Measurements from ENCODE around the gene FGR. TPM values are rescaled to one million over a fixed set of nuclear protein-coding genes. Genes with fewer than 3 reads are reported as not detected.
A peak's percentile ranks its signal among the peaks of the same experiment; 100 is the strongest.

Gene FGR
- total and polyA plus RNA-seq, 2 of the 13 experiments (the other 11 are each of a cell fraction or from before 2014, with no cell fraction given), result not detected

GRCh38 chr1:27568300-27569087 lies 66.5 kb downstream of the FGR start (continued):
- peak; percentile 21; the same call in 1 of the 2 replicates for TF ChIP-seq MYC (CRISPR knock-in tag; IDR thresholded peaks at IDR 0.05; ENCODE audit: borderline replicate concordance)
- TF ChIP-seq RXRB (CRISPR knock-in tag; IDR thresholded peaks at IDR 0.05; ENCODE audit: borderline replicate concordance), result peak; percentile 45; the same call in 1 of the 2 replicates
- TF ChIP-seq E2F2 (CRISPR knock-in tag; IDR thresholded peaks at IDR 0.05; ENCODE audit: borderline replicate concordance), result no peak
- TF ChIP-seq ZNF546 (CRISPR knock-in tag; conservative IDR thresholded peaks at IDR 0.05), result no peak
- TF ChIP-seq ZNF543 (CRISPR knock-in tag; IDR thresholded peaks at IDR 0.05), result no peak
- TF ChIP-seq NONO (IDR thresholded peaks at IDR 0.05), result no peak
- no peak for TF ChIP-seq NONO (CRISPR knock-in tag; conservative IDR thresholded peaks at IDR 0.05)
- 0 out of 2 replicates have a peak, but pooled peaks have one; percentile 46 for TF ChIP-seq ZNF275 (CRISPR knock-in tag; IDR thresholded peaks at IDR 0.05; ENCODE audit: borderline replicate concordance)
- peak; percentile 61; the same call in 1 of the 2 replicates for TF ChIP-seq ERF (CRISPR knock-in tag; IDR thresholded peaks at IDR 0.05)
- TF ChIP-seq KDM1A (CRISPR knock-in tag; IDR thresholded peaks at IDR 0.05), result no peak
- TF ChIP-seq E2F1 (CRISPR knock-in tag; IDR thresholded peaks at IDR 0.05), result no peak
- TF ChIP-seq ZNF264 (CRISPR knock-in tag; IDR thresholded peaks at IDR 0.05), result no peak
- peak; percentile 64; the same call in 1 of the 2 replicates for TF ChIP-seq MXD3 (CRISPR knock-in tag; IDR thresholded peaks at IDR 0.05)
- TF ChIP-seq ZNF251 (CRISPR knock-in tag; IDR thresholded peaks at IDR 0.05), result no peak
- TF ChIP-seq SMAD9 (CRISPR knock-in tag; IDR thresholded peaks at IDR 0.05), result no peak
- TF ChIP-seq ZBTB46 (CRISPR knock-in tag; IDR thresholded peaks at IDR 0.05; ENCODE audit: borderline replicate concordance), result 0 out of 2 replicates have a peak, but pooled peaks have one; percentile 42
- TF ChIP-seq ELF3 (CRISPR knock-in tag; IDR thresholded peaks at IDR 0.05), result 0 out of 2 replicates have a peak, but pooled peaks have one; percentile 29
- TF ChIP-seq ZNF577 (CRISPR knock-in tag; IDR thresholded peaks at IDR 0.05; ENCODE audit: borderline replicate concordance, low read depth), result no peak
- TF ChIP-seq ZNF570 (CRISPR knock-in tag; IDR thresholded peaks at IDR 0.05; ENCODE audit: borderline replicate concordance), result no peak
- TF ChIP-seq SP5 (CRISPR knock-in tag; IDR thresholded peaks at IDR 0.05; ENCODE audit: borderline replicate concordance, low read depth), result no peak; the same call in 1 of the 2 replicates
- TF ChIP-seq POLR2G (IDR thresholded peaks at IDR 0.05; ENCODE audit: low read depth, low read length), result peak; percentile 68; the same call in 1 of the 2 replicates
- no peak for TF ChIP-seq BHLHE40 (IDR thresholded peaks at IDR 0.05; ENCODE audit: low read length)
- TF ChIP-seq ZFX (CRISPR knock-in tag; IDR thresholded peaks at IDR 0.05; ENCODE audit: low read depth), result peak; percentile 71; the same call in 1 of the 2 replicates
- peak in 1 of 2 experiments; percentile 51; a peak in 2 of 4 replicates for TF ChIP-seq POLR2A (IDR thresholded peaks at IDR 0.05; ENCODE audit: insufficient read depth in 1 of 2, low read depth in 2 of 2, low read length in 2 of 2)
- TF ChIP-seq SMAD1 (CRISPR knock-in tag; IDR thresholded peaks at IDR 0.05; ENCODE audit: borderline replicate concordance, low read depth), result no peak
